GM10266 (cell line): Measurements from ENCODE around the gene ADARB2.

ENCODE experiments used
- DNase-seq: peaks from one replicate; pipeline ENCODE4 v3.0.0; 2012; ENCODE audit errors: extremely low spot score
- CTCF ChIP-seq: IDR thresholded peaks from 2 replicates; pipeline ENCODE4 v1.5.1; 2012; ENCODE audit warnings: mild to moderate bottlenecking, low read depth; ENCODE audit not compliant: control insufficient read depth, insufficient read depth; ENCODE audit errors: missing control alignments

Gene ADARB2

GRCh38 chr10:1374511-1375345 lies 362.6 kb downstream of the ADARB2 start:
- no peak for TF ChIP-seq CTCF
- no peak for DNase-seq

GRCh38 chr10:1373287-1373686 lies 364.0 kb downstream of the ADARB2 start:
- TF ChIP-seq CTCF, result no peak
- no peak for DNase-seq

GRCh38 chr10:1372212-1372611 lies 365.1 kb downstream of the ADARB2 start:
- no peak for DNase-seq
- no peak for TF ChIP-seq CTCF

- TF ChIP-seq CTCF, result no peak
- no peak for DNase-seq
These were observed 367.0 kb downstream of the ADARB2 start for GRCh38 chr10:1370298-1370697.

GRCh38 chr10:1369665-1370064 lies 367.7 kb downstream of the ADARB2 start:
- TF ChIP-seq CTCF, result no peak
- DNase-seq, result no peak

- DNase-seq, result no peak
- no peak for TF ChIP-seq CTCF
These were observed 368.1 kb downstream of the ADARB2 start for GRCh38 chr10:1369197-1369596.

- peak; percentile 48 for TF ChIP-seq CTCF
- no peak for DNase-seq
These were observed 368.5 kb downstream of the ADARB2 start for GRCh38 chr10:1368842-1369171.
